AG10803 (cell line): ENCODE measurements around the gene BRICD5.

Source experiments
- DNase-seq: peaks from one replicate; pipeline ENCODE4 v3.0.0; 2010; ENCODE audit warnings: low read depth
- H3K4me3 ChIP-seq: 2 replicates; pipeline ENCODE4 v1.5.1; 2011; ENCODE audit warnings: mild to moderate bottlenecking, low read length, control low read depth
- CTCF ChIP-seq: conservative IDR thresholded peaks from 2 replicates; pipeline ENCODE4 v1.5.1; 2011; ENCODE audit warnings: mild to moderate bottlenecking, low read length, control low read depth, inconsistent platforms

BRICD5 gene

GRCh38 chr16:2179576-2179975, 31.1 kb downstream of the BRICD5 start:
- H3K4me3 ChIP-seq = no peak overlapping the region
- no peak for TF ChIP-seq CTCF
- no peak for DNase-seq

GRCh38 chr16:2179107-2179501, 31.6 kb downstream of the BRICD5 start:
- no peak for TF ChIP-seq CTCF
- no peak overlapping the region for H3K4me3 ChIP-seq
- no peak for DNase-seq

- DNase-seq = no peak
- no peak for TF ChIP-seq CTCF
- H3K4me3 ChIP-seq = no peak overlapping the region
Observed at GRCh38 chr16:2178321-2179106, 32.1 kb downstream of the BRICD5 start.

- no peak overlapping the region for H3K4me3 ChIP-seq
- no peak for DNase-seq
- TF ChIP-seq CTCF = no peak
Observed at GRCh38 chr16:2177561-2177960, 33.1 kb downstream of the BRICD5 start.

- no peak for DNase-seq
- H3K4me3 ChIP-seq = no peak overlapping the region
- TF ChIP-seq CTCF = no peak
Observed at GRCh38 chr16:2177101-2177500, 33.6 kb downstream of the BRICD5 start.

- TF ChIP-seq CTCF = no peak
- DNase-seq = no peak
- H3K4me3 ChIP-seq = no peak overlapping the region
Observed at GRCh38 chr16:2176047-2176446, 34.6 kb downstream of the BRICD5 start.

GRCh38 chr16:2175454-2175853, 35.2 kb downstream of the BRICD5 start:
- H3K4me3 ChIP-seq = no peak overlapping the region
- DNase-seq = no peak
- no peak for TF ChIP-seq CTCF
